Chondrocyte (in vitro differentiated cells): ENCODE data around the gene PHF10. TPM values are rescaled to one million over a fixed set of nuclear protein-coding genes. Genes with fewer than 3 reads are reported as not detected.

Experiments
- DNase-seq: peaks from one replicate; pipeline ENCODE4 v3.0.0; 2021; ENCODE audit warnings: mixed read lengths, low spot score
- H3K27ac Mint-ChIP-seq: one replicate; pipeline ENCODE4 v1.8.0; 2021; ENCODE audit warnings: mild to moderate bottlenecking, moderate library complexity, mixed read lengths; ENCODE audit not compliant: unreplicated experiment
- H3K27me3 Mint-ChIP-seq: 2 replicates; pipeline ENCODE4 v1.8.0; 2021; ENCODE audit warnings: low read depth, mixed read lengths
- H3K36me3 Mint-ChIP-seq: 2 replicates; pipeline ENCODE4 v1.8.0; 2021; ENCODE audit warnings: low read depth, mixed read lengths
- H3K4me1 Mint-ChIP-seq: 2 replicates; pipeline ENCODE4 v1.8.0; 2021; ENCODE audit warnings: low read depth, mild to moderate bottlenecking, mixed read lengths
- H3K4me3 Mint-ChIP-seq: one replicate; pipeline ENCODE4 v1.8.0; 2021; ENCODE audit warnings: mild to moderate bottlenecking, moderate library complexity, mixed read lengths; ENCODE audit not compliant: unreplicated experiment
- H3K9me3 Mint-ChIP-seq: 2 replicates; pipeline ENCODE4 v1.8.0; 2021; ENCODE audit warnings: low read depth, mixed read lengths
- total RNA-seq: library from RNA; stranded (reverse); gene quantifications from 3 replicates; pipeline ENCODE4 v1.2.1, GENCODE V29; 2021
- TF ChIP-seq, protein P1 (sequence below): fragments of 200-600 bp; sonication (generic); IDR thresholded peaks from 2 replicates; pipeline ENCODE4 v1.5.0; 2021; ENCODE audit warnings: antibody characterized with exemption, mild to moderate bottlenecking, moderate library complexity

Gene PHF10
- total RNA-seq, 1 donor from 2014 or later = 53.2 TPM

DNA sequence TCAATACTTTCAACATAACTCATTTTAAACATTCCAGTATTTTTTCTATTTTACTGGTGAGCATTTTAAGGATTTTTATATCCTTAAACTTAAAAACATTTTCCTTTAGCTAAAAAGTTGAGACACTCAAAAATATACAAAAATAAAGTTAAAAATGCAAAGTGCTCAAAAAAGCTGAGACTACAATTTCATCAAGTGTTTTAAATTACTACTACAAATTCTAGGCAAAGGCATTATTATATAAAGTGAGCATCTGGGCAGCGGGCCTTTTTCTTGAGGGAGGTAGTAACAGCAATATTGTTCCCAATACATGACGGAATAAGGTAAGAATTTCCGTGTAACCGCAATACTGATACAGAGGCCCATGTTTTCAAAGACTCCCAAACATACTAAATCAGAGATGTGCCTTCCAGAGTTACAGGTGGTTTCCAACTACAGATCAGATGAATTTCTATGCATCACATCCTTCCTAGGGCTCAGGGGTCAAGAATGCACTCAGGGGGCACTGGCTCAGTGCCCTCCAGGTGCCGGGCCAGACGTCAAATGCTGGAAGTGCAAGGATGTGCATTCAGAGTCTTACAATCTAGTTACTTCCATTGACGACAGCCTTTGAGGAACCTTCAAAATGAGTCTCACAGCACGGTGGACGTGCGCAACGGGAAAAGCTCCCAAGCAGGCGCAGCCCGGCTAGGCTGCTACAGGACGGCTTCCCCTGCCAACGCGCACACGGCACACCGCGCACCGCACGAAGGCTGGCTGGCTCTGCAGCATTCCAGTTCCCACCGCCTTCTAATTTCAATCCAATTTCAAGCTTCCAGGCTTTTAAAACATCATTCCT lies 1.7 kb downstream of the PHF10 start:
- H3K27ac Mint-ChIP-seq = peak overlapping the region; percentile 94
- no peaks in the 10 kb centered on the region for H3K36me3 Mint-ChIP-seq
- H3K4me3 Mint-ChIP-seq = peak overlapping the region; percentile 87
- peaks cover 37% of the 10 kb centered on the region for H3K4me1 Mint-ChIP-seq
- H3K27me3 Mint-ChIP-seq = no peaks in the 10 kb centered on the region
- no peak for DNase-seq
- H3K9me3 Mint-ChIP-seq = no peaks in the 10 kb centered on the region
- TF ChIP-seq, protein P1, sequence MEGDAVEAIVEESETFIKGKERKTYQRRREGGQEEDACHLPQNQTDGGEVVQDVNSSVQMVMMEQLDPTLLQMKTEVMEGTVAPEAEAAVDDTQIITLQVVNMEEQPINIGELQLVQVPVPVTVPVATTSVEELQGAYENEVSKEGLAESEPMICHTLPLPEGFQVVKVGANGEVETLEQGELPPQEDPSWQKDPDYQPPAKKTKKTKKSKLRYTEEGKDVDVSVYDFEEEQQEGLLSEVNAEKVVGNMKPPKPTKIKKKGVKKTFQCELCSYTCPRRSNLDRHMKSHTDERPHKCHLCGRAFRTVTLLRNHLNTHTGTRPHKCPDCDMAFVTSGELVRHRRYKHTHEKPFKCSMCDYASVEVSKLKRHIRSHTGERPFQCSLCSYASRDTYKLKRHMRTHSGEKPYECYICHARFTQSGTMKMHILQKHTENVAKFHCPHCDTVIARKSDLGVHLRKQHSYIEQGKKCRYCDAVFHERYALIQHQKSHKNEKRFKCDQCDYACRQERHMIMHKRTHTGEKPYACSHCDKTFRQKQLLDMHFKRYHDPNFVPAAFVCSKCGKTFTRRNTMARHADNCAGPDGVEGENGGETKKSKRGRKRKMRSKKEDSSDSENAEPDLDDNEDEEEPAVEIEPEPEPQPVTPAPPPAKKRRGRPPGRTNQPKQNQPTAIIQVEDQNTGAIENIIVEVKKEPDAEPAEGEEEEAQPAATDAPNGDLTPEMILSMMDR = no peak

GRCh38 chr6:169720207-169720855 lies 4.0 kb downstream of the PHF10 start:
- H3K4me1 Mint-ChIP-seq = peaks cover 30% of the 10 kb centered on the region
- H3K27me3 Mint-ChIP-seq = no peaks in the 10 kb centered on the region

DNA sequence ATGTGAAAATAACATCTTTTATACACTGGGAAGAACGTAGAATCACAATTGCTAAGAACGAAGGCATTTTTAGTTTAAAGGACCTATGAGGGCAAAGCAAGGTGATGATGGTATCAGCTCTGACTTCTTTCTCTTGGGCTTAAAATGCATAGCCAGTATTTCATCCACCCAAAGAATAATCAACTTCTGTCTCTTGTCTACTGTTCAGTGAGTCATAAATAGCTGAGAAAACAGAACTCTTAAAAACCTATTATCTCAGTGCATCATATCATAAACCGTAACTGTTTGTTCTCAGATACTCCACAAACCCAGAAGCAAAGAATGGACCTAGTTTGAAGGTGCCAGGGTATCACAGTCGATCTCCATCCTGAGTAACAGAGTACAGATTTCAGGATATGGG lies 5.2 kb downstream of the PHF10 start:
- Mint-ChIP-seq H3K27ac (no peak overlapping the region), H3K4me1 (peaks cover 26% of the 10 kb centered on the region), H3K4me3 (no peak overlapping the region), H3K36me3 (peaks cover 15% of the 10 kb centered on the region), H3K9me3 (no peaks in the 10 kb centered on the region), H3K27me3 (no peaks in the 10 kb centered on the region)
- TF ChIP-seq, protein P1 = no peak
- no peak for DNase-seq

More at GRCh38 chr6:169720207-169720855, 4.0 kb downstream of the PHF10 start:
- Mint-ChIP-seq H3K27ac (no peak overlapping the region), H3K36me3 (peaks cover 7% of the 10 kb centered on the region), H3K9me3 (no peaks in the 10 kb centered on the region), H3K4me3 (no peak overlapping the region)
- TF ChIP-seq, protein P1 = peak; percentile 44
- no peak for DNase-seq

GRCh38 chr6:169714595-169714994 lies 9.7 kb downstream of the PHF10 start:
- no peak for DNase-seq
- Mint-ChIP-seq H3K4me3 (no peak overlapping the region), H3K27ac (no peak overlapping the region), H3K36me3 (peaks cover 23% of the 10 kb centered on the region), H3K4me1 (peaks cover 5% of the 10 kb centered on the region), H3K27me3 (no peaks in the 10 kb centered on the region), H3K9me3 (no peaks in the 10 kb centered on the region)
- TF ChIP-seq, protein P1 = no peak

DNA sequence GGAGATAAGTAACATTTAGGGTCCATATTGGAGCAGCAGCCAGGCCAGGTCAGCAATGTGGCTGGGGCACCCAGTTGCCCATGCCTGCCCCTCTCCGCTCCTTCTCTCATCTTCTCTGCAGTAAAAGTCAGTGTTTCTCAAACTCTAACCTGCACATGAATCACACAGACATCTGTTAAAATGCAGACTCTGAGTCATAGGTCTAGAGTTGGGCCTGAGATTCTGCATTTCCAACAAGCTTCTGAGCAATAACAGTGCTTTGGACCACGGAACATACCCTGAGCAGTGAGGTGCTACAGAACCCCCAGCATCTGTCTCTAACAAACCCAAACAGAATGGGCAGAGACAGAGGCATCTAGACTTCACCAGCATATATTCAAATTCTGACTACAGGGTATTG lies 10.1 kb downstream of the PHF10 start:
- Mint-ChIP-seq H3K27me3 (no peaks in the 10 kb centered on the region), H3K27ac (no peak overlapping the region), H3K9me3 (no peaks in the 10 kb centered on the region), H3K4me3 (no peak overlapping the region), H3K4me1 (peaks cover 3% of the 10 kb centered on the region), H3K36me3 (peaks cover 23% of the 10 kb centered on the region)
- TF ChIP-seq, protein P1 = no peak
- DNase-seq = no peak
